Heart left ventricle (tissue), 13 donors: ENCODE data around the gene ZNF598.

Source experiments
- POLR2A ChIP-seq, 2 donors: fragments of 450-650 bp; IDR thresholded peaks; one replicate each; pipeline ENCODE4 v1.6.1; 2017; ENCODE audit warnings: antibody characterized with exemption in 2 of 2, mild to moderate bottlenecking in 2 of 2, moderate library complexity in 2 of 2
- TF ChIP-seq, protein P1 (sequence below), 12 donors: fragments of 200-600 bp; sonication (generic) in 4 of 12; IDR thresholded peaks; one replicate each; pipeline versions ENCODE4 v1.5.0 to v1.8.0; 2018 to 2022; ENCODE audit warnings: antibody characterized with exemption in 12 of 12, mild to moderate bottlenecking in 5 of 12
- donor health status: ischemic (EF 13 %, LVEDD 7.1; RV severe dilation, severe dysfunction).
- donor health status: DM: no; HTN: yes; CAD: no.
- donor health status: DM: no; HTN: no; CAD: no.
- donor health status: ischemic (EF 25% LVEDD 6.9; RV normal size, moderate dysfunction).
- donor health status: ischemic (EF 25% LVEDD 5.7; RV mildly dilated, moderate dysfunction).
- donor health status: ischemic (EF 35%, LVEDD 5.7; RV mildly dilated, moderate dysfunction).
- donor health status: nonischemic (EF 11% LVEDD 7.7; RV severe dilation, severe dysfunction).
- donor health status: DM: yes; HTN: yes; CAD: no.
- donor health status: PGD.
- donor health status: ischemic (EF 29% LVEDD 5.4; RV normal size, mild dysfunction).
- donor health status: nonischemic (EF 23%, LVEDD 6.1; RV moderate dilation, normal function).

DNA sequence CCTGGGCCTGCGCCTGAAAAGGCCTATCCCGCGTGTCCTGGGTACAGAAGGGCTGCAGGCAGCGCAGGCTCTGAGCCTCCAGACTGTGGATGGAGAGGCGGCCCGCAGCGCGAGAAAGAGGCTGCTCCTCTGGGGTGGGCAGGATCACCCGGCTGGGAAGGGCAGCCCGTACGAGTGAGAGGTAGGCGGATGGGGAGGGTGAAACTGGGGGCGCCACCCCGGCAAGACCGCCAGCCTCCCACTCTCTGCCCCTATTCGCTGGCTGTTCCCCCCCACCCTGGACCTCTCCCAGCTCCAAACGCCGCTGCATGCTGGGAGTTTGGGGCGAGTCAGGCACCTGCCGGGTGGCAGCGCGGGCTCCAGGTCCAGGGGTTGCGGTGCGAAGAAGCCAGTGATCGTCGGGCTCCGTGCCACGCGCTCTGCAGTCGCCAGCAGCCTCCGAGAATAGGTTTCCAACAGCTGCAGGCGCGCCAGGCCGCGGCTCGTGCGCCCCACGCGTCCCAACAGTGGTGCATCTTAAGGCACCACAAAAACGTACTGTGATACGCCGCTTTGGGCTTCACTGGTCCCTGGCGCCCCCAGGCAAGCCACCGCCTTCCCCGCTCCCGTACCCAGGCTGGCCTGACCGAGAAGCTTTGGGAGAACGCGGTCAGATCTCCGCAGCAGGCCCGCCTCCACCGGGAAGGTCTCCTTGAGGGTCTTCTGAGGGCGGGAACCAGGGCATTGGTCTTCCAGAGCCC, 29.4 kb downstream of the ZNF598 start:
- TF ChIP-seq, protein P1, sequence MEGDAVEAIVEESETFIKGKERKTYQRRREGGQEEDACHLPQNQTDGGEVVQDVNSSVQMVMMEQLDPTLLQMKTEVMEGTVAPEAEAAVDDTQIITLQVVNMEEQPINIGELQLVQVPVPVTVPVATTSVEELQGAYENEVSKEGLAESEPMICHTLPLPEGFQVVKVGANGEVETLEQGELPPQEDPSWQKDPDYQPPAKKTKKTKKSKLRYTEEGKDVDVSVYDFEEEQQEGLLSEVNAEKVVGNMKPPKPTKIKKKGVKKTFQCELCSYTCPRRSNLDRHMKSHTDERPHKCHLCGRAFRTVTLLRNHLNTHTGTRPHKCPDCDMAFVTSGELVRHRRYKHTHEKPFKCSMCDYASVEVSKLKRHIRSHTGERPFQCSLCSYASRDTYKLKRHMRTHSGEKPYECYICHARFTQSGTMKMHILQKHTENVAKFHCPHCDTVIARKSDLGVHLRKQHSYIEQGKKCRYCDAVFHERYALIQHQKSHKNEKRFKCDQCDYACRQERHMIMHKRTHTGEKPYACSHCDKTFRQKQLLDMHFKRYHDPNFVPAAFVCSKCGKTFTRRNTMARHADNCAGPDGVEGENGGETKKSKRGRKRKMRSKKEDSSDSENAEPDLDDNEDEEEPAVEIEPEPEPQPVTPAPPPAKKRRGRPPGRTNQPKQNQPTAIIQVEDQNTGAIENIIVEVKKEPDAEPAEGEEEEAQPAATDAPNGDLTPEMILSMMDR (IDR thresholded peaks at IDR 0.05): no peak
- no peak for TF ChIP-seq POLR2A (IDR thresholded peaks at IDR 0.05)
